NCI-H2171 (cell line): ENCODE measurements around the gene TAAR1.
"Not testable (repeated sequence)": the region's sequence is repeated elsewhere in the genome, so short reads cannot be mapped to it uniquely, and the experiment has no call there.

ENCODE experiments used
- DNase-seq: peaks from one replicate; lab custom pipeline; 2025; lab: John Stamatoyannopoulos, UW

TAAR1 gene

GRCh38 chr6:132659082-132659481 is at the start of gene TAAR1:
TAAR1 (minus strand) TSS chr6:132659182; CDS start chr6:132646003, 13,179 bp downstream.
- no peak for DNase-seq

- DNase-seq: no peak
These were observed 49.8 kb upstream of the TAAR1 start for GRCh38 chr6:132708771-132709170.

DNA sequence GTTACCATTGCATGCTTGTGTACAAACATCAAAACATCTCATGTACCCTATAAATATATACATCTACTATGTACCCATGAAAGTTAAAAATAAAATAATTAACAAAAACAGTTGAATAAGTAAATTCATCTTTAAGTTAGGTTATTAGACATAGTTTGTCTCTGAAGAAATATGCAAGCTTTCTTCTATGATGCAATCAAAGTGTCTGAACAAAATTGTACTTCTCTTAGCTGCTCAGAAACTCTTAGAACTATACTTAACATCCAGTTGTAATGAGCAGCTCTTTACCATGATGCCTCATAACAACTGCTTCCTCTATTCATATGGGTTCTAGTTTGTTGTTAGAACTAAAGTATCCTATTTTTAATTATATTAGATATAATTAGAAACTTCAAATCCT is 49.0 kb upstream of the TAAR1 start:
- DNase-seq: no peak

DNA sequence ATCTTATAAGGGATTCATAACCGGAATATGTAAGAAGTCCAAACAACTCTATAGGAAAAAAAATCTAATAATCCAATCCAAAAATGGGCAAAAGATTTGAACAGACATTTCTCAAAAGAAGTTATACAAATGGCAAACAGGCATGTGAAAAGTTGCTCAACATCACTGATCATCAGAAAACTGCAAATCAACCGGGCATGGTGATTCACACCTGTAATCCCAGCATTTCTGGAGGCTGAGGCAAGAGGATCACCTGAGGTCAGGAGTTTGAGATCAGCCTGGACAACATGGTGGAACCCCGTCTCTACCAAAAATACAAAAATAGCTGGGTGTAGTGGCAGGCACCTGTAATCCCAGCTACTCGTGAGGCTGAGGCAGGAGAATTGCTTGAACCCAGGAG is 47.8 kb upstream of the TAAR1 start:
- not testable (repeated sequence) for DNase-seq

DNA sequence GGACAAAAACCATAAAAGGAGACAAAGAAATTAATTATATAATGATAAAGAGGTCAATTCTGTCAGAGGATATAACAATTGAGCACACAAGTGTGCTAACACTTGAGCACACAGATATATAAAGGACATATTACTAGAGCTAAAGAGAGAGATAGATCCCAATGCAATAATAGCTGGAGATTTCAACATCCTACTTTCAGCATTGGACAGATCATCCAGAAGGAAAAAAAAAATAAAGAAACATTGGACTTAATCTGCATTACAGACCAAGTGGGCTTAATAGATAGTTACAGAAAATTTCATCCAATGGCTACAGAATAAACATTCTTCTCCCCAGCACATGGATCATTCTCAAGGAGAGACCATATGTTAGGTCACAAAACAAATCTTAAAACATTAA is 45.0 kb upstream of the TAAR1 start:
- no peak for DNase-seq

DNA sequence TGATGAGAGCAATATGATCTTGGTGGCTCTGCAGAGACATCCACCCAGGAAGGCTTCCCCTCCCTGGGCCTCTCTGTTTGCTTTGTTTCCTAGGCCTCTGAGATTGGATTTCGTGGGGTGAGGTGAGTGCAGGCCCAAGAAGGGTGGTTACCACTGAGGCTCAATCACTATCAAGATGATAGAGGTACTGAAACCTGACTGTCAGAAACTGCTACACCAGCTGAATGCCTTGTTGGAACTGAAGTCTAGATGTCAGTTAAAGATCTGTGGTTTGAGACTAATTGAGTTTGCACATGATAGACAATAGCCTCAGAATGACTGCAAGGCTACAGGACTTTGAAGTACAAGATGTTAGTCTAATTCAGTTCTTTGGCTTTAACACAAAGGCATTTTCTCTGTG is 39.6 kb upstream of the TAAR1 start:
- no peak for DNase-seq

DNA sequence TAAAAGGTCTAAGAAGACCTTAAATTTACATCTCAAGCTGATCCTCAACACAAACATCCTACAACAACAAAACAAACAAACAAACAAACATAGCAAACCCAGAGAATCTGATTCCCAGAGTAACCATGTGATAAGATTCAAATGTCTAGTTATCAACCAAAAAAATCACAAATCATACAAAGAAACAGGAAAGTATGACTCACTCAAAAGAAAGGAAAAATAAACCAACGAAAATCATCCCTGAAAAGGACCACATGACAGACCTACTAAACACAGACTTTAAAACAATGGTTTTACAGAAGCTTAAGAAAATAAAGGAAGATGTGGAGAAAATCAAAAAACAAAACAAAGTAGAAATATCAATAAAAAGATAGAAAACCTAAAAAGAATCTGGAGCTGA is 36.8 kb upstream of the TAAR1 start:
- no peak for DNase-seq

- DNase-seq: no peak
These were observed 34.5 kb upstream of the TAAR1 start for GRCh38 chr6:132693478-132693877.

GRCh38 chr6:132690678-132691077 is 31.7 kb upstream of the TAAR1 start:
- no peak for DNase-seq

GRCh38 chr6:132687306-132687705 is 28.3 kb upstream of the TAAR1 start:
- DNase-seq: no peak

GRCh38 chr6:132686531-132686930 is 27.5 kb upstream of the TAAR1 start:
- no peak for DNase-seq

DNA sequence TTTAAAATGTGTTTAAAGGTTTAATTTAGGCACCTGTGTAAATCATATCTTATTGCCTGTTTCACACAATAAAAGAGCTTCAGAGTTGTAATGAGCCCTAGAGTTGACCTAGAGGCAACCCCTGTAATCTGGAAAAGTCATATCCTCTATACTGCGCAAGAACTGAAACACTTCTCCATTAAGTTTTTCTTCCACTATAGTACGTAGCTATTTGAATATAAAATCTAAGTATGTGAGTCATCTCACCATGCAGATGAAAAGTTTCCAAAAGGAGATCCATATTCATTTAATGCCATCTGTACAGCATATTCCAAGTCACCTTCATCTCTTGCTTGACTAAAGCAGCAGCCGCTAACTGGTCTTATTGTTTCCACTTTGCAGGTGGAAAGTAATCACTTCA is 26.0 kb upstream of the TAAR1 start:
- DNase-seq: no peak

DNA sequence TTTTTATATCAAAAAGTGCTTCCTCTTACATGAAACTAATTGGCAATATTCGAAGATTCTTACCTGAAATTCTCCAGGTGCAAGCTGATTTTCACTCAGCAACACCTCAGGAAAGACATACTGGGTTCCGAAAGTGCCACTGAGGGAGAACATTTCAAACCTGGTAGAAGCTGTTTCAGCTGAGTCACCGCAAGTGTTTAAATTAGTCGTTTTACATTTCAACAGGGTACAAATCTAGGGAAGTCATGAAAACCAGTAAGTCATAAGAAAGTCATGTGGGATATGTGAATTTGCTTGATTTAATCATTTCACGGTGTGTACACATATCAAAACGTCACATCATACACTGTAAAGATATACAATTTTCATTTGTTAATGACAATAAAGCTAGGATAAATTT is 25.3 kb upstream of the TAAR1 start:
- DNase-seq: no peak

- no peak for DNase-seq
These were observed 24.6 kb upstream of the TAAR1 start for GRCh38 chr6:132683543-132683942.

- DNase-seq: not testable (repeated sequence)
These were observed 20.1 kb upstream of the TAAR1 start for GRCh38 chr6:132679094-132679493.

DNA sequence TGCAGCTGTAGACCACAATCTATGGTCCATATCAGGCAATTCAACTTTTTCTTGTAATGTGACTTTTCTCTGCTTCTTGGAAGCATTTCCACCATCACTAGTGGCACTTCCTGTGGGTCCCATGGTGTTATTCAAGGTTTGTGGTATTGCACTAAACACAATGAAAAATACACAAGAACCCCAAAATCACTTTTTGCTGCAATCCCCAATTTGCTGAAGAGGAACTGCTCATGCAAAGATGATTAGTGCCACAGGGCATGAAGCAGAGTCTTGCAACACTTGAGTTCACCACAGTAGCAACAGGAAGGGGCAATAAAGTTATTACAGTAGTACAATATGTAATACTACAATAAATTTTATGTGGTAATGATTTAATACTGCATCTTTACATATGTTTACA is 16.8 kb upstream of the TAAR1 start:
- DNase-seq: no peak

DNA sequence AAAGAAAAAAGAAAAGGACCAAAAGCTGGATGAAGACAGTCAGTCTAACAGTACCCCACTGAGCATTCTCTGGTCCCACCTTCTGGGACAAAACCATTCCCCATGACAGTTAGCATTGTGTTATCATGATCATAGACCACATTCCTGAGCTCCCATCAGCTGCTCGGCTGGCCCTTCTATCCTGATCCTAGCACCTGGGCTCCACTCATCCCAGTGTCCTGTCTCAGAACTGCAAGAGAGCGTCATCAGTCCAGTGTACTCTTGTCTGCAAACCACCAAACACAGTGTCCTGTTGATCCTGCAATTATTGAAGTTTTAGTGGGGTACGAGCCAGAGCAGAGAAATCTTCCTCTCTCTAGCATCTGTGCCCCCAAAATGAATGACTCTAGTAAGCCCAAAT is 16.0 kb upstream of the TAAR1 start:
- DNase-seq: no peak

DNA sequence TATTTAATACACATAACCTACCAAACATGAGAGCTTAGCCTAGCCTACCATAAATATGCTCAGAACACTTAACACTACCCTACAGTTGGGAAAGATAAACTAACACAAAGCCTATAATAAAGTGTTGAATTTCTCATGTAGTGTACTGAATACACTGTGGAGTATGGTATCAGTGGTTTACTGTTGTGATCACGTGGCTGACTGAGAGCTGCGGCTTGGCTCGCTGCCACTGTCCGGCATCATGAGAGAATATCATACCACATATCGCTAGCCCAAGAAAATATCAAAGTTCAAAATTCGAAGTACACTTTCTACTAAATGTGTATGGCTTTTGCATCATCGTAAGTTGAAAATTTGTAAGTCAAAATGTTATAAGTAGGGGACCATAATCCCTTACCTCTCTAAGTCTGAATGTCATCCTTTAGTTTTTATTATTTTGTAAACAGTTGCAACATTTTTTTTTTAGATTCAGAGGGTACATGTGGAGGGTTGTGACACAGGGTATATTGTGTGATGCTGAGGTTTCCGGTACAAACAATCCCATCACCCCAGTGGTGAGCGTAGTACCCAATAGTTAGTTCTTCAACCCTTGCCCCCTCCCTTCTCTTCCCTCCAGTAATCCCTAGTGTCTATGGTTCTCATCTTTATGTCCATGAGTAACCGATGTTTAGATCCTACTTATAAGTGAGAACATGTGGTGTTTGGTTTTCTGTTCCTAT is 14.6 kb upstream of the TAAR1 start:
- no peak for DNase-seq

GRCh38 chr6:132671295-132671694 is 12.3 kb upstream of the TAAR1 start:
- DNase-seq: no peak

DNA sequence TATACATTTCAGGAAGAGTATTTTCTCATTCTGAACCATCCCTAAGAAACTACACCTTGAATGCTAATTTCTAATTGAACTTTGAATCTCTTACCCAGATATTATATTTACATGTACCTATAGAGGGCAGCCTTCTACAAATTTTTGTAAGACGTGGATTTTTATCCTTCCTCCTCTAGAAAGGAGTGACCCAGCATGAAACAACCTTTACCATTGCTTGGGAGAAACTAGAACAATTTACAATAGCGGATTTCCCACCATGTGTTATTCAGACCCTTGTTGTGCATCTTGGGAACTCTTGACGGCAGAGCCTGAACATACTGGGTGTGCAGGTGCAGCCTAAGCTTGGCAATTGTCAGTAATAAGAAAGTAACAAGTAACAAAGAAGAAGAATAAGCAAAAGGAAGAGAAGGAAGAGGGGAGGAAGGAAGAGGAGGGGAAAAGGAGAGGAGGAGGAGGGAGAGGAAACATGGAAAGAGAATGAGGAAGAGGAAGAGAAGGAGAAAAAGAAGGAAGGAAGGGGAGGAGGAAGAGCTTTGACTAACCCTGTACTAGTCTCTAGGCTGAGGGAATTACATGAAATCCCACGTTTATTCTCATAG is 10.8 kb upstream of the TAAR1 start:
- peak; percentile 5 for DNase-seq

- no peak for DNase-seq
These were observed 7.1 kb upstream of the TAAR1 start for GRCh38 chr6:132666118-132666517.

GRCh38 chr6:132664309-132665034 is 5.5 kb upstream of the TAAR1 start:
- no peak for DNase-seq

DNA sequence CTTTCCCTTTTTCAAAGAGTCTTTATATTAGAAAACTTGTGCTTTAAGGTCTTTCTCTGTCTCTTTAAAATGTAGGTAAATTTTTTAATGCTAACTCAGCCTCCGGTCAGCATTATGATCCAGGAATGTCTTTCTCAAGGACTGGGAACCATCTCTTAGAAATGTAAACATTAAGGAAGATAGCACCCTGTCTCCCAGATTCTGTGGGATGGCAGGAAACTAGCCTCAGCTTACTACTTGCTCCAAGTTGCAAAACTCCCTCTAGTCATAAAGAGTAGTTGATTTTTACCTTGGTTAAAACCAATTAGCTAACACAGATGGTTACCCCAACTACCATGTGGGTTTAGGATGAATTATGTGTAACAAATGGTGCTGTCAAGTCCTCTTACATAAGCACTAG is 4.7 kb upstream of the TAAR1 start:
- DNase-seq: no peak
